Mucosa of stomach (tissue), 1 donor: ENCODE data around the gene HLA-E.
"Not testable (repeated sequence)": the region's sequence is repeated elsewhere in the genome, so short reads cannot be mapped to it uniquely, and the experiment has no call there.

Experiments
- H3K27me3 ChIP-seq: one replicate; pipeline ENCODE4 v1.7.0; 2013; ENCODE audit warnings: mild to moderate bottlenecking, low read length; ENCODE audit not compliant: control insufficient read depth, insufficient read depth
- H3K36me3 ChIP-seq: one replicate; pipeline ENCODE4 v1.7.0; 2013; ENCODE audit warnings: low read length; ENCODE audit not compliant: control insufficient read depth, insufficient read depth
- H3K4me1 ChIP-seq: one replicate; pipeline ENCODE4 v1.7.0; 2013; ENCODE audit warnings: mild to moderate bottlenecking, low read length; ENCODE audit not compliant: control insufficient read depth, insufficient read depth
- H3K4me3 ChIP-seq: one replicate; pipeline ENCODE4 v1.7.0; 2013; ENCODE audit warnings: low read length
- H3K9ac ChIP-seq: one replicate; pipeline ENCODE4 v1.7.0; 2013; ENCODE audit warnings: mild to moderate bottlenecking, low read length, moderate library complexity
- H3K9me3 ChIP-seq: one replicate; pipeline ENCODE4 v1.7.0; 2013; ENCODE audit warnings: mild to moderate bottlenecking, low read length, moderate library complexity; ENCODE audit not compliant: control insufficient read depth
- donor health status: Pancreatic carcinoma.

HLA-E gene

DNA sequence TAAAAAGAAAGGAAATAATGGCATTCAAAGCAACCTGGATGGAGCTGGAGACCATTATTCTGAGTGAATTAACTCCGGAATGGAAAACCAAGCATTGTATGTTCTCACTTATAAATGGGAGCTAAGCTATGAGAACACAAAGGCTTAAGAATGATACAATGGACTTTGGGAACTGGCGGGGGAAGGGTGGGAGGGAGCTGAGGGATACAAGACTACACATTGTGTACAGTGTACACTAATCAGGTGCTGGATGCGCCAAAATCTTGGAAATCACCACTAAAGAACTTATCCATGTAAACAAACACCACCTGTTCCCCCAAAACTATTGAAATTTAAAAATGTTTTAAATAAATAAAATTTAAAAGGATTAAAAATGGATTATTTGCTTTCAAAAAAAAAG, 4.1 kb upstream of the HLA-E start:
- peaks cover under 1% of the 10 kb centered on the region for H3K36me3 ChIP-seq
- no peak overlapping the region for H3K9ac ChIP-seq
- no peaks in the 10 kb centered on the region for H3K9me3 ChIP-seq
- no peak overlapping the region for H3K4me3 ChIP-seq
- peaks cover 24% of the 10 kb centered on the region for H3K27me3 ChIP-seq
- peaks cover 7% of the 10 kb centered on the region for H3K4me1 ChIP-seq

DNA sequence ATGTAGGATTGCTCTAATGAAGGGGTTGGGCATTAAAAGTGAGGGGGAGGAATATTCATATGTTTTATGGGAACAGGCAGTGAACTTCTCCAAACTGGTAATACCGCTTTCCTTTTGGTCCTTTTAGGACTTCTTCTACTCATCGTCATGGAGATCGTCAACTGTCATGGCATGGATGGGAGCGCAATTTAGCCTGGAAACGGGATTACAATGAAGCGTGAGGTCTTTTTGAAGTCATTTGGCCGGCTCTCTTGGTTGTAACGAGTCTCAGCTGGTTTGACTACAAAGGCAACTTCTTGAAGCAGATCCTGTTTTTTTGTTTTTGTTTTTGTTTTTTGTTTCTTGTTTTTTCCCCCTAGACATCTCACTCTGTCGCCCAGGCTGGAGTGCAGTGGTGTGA, 1.4 kb upstream of the HLA-E start:
- Histone ChIP-seq H3K27me3 (peaks cover 4% of the 10 kb centered on the region), H3K36me3 (peaks cover 18% of the 10 kb centered on the region), H3K4me3 (no peak overlapping the region), H3K9me3 (no peaks in the 10 kb centered on the region), H3K9ac (no peak overlapping the region), H3K4me1 (peaks cover 18% of the 10 kb centered on the region)

DNA sequence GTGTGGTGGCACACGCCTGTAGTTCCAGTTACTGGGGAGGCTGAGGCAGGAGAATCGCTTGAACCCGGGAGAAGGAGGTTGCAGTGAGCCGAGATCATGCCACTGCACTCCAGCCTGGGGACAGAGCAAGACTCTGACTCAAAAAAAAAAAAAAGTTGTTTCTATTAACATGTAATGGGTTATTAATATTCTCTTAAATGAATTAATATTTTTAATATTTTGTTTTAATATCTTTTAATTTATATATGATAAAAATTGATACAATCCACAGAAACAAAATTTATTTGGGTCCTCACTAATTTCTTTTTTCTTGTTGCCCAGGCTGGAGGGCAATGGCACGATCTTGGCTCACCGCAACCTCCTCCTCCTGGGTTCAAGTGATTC, 620 bp upstream of the HLA-E start:
- H3K4me3 ChIP-seq, H3K9ac ChIP-seq, H3K9me3 ChIP-seq, H3K27me3 ChIP-seq: not testable (repeated sequence)
- H3K4me1 ChIP-seq, result peaks cover 22% of the 10 kb centered on the region
- H3K36me3 ChIP-seq, result peaks cover 18% of the 10 kb centered on the region

DNA sequence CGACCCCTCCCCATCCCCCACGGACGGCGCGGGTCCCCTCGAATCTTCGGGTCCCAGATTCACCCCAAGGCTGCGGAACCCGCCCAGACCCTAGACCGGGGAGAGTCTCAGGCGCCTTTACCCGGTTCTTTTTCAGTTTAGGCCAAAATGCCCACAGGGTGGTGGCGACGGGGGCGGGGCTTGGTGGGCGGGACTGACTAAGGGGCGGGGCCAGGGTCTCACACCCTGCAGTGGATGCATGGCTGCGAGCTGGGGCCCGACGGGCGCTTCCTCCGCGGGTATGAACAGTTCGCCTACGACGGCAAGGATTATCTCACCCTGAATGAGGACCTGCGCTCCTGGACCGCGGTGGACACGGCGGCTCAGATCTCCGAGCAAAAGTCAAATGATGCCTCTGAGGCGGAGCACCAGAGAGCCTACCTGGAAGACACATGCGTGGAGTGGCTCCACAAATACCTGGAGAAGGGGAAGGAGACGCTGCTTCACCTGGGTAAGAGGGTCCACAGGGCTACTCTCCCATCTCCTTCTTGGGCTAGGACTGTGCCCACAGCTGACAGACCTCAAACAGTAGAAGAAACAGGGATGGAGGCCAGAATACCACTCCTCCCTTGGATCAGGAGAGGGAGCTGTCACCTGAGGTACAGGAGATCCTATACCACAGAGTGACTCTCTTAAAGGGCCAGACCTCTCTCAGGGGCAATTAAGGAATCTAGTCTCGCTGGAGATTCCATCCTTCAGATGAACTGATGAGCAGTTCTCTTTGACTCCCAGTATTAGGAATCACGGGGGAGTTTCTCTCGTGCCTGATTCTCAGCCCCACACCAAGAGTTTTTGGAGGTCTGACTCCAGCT, 942 bp downstream of the HLA-E start:
- Histone ChIP-seq H3K36me3 (peaks cover 18% of the 10 kb centered on the region), H3K4me1 (peaks cover 25% of the 10 kb centered on the region), H3K4me3 (peak overlapping the region; percentile 97), H3K9me3 (no peaks in the 10 kb centered on the region), H3K27me3 (peaks cover 4% of the 10 kb centered on the region), H3K9ac (peak overlapping the region; percentile 100)

DNA sequence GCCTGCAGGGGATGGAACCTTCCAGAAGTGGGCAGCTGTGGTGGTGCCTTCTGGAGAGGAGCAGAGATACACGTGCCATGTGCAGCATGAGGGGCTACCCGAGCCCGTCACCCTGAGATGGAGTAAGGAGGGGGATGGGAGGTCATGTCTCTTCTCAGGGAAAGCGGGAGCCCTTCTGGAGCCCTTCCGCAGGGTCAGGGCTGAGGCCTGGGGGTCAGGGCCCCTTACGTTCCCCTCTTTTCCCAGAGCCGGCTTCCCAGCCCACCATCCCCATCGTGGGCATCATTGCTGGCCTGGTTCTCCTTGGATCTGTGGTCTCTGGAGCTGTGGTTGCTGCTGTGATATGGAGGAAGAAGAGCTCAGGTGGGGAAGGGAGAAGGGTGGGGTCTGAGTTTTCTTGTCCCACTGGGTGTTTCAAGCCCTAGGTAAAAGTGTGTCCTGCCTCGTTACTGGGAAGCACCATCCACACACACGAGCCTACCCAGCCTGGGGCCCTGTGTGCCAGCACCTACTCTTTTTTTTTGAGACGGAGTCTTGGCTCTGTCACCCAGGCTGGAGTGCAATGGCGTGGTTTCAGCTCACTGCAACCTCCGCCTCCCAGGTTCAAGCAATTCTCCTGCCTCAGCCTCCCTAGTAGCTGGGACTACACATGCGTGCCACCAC, 2.1 kb downstream of the HLA-E start:
- Histone ChIP-seq H3K36me3 (peaks cover 18% of the 10 kb centered on the region), H3K4me1 (peaks cover 25% of the 10 kb centered on the region), H3K9ac (peak overlapping the region; percentile 100), H3K4me3 (peak overlapping the region; percentile 97)
- H3K27me3 ChIP-seq, H3K9me3 ChIP-seq: not testable (repeated sequence)

DNA sequence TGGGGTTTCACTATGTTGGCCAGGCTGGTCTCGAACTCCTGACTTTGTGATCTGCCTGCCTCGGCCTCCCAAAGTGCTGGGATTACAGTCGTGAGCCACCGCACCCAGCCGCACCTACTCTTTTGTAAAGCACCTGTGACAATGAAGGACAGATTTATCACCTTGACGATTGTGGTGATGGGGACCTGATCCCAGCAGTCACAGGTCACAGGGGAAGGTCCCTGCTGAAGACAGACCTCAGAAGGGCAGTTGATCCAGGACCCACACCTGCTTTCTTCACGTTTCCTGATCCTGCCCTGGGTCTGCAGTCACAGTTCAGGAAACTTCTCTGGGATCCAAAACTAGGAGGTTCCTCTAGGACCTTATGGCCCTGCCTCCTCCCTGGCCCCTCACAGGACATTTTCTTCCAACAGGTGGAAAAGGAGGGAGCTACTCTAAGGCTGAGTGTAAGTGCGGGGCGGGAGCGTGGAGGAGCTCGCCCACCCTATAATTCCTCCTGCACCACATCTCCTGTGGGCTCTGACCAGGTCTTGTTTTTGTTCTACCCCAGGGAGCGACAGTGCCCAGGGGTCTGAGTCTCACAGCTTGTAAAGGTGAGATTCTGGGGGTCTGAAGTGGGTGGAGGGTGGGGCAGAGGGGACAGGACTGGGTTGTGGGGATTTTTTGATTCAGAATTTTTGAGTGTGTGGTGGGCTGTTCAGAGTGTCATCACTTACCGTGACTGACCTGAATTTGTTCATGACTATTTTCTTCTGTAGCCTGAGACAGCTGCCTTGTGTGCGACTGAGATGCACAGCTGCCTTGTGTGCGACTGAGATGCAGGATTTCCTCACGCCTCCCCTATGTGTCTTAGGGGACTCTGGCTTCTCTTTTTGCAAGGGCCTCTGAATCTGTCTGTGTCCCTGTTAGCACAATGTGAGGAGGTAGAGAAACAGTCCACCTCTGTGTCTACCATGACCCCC, 3.0 kb downstream of the HLA-E start:
- peak overlapping the region; percentile 18 for H3K9ac ChIP-seq
- H3K4me3 ChIP-seq, result no peak overlapping the region
- H3K9me3 ChIP-seq, result no peaks in the 10 kb centered on the region
- H3K4me1 ChIP-seq, result peaks cover 28% of the 10 kb centered on the region
- peaks cover 4% of the 10 kb centered on the region for H3K27me3 ChIP-seq
- peaks cover 18% of the 10 kb centered on the region for H3K36me3 ChIP-seq

DNA sequence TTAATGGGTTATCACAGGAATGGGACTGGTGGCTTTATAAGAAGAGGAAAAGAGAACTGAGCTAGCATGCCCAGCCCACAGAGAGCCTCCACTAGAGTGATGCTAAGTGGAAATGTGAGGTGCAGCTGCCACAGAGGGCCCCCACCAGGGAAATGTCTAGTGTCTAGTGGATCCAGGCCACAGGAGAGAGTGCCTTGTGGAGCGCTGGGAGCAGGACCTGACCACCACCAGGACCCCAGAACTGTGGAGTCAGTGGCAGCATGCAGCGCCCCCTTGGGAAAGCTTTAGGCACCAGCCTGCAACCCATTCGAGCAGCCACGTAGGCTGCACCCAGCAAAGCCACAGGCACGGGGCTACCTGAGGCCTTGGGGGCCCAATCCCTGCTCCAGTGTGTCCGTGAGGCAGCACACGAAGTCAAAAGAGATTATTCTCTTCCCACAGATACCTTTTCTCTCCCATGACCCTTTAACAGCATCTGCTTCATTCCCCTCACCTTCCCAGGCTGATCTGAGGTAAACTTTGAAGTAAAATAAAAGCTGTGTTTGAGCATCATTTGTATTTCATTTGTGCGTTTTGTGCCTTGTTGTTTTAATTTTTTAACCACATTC, 4.4 kb downstream of the HLA-E start:
- Histone ChIP-seq H3K9me3 (no peaks in the 10 kb centered on the region), H3K27me3 (no peaks in the 10 kb centered on the region), H3K4me1 (peaks cover 28% of the 10 kb centered on the region), H3K4me3 (no peak overlapping the region), H3K9ac (no peak overlapping the region), H3K36me3 (peaks cover 18% of the 10 kb centered on the region)

DNA sequence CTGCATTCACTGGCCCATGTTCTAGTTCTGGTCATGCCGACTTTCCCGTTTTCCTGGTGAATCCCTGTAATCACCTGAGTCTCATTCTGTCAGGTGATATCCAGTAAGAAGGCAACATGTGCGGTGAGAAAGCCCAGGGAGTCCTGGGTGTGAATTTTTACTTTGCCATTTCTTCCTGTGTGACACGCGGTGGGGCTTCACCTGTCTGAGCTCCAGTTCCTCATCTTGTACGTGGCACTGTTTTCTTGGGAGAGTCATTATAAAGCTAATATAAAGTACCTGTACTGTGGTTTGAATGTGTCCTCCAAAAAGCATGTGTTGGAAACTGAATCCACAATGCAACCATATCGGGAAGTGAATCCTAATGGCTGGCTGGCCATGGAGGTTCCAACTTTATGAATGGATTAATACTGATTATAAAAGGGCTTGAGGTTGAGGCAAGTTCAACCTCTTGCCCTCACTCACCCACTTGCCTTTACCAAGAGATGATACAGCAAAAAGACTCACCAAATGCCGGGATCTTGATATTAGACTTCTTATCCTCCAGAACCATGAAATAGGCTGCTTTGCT, 5.1 kb downstream of the HLA-E start:
- no peak overlapping the region for H3K4me3 ChIP-seq
- H3K9ac ChIP-seq, result no peak overlapping the region
- H3K27me3 ChIP-seq, result no peaks in the 10 kb centered on the region
- peaks cover 28% of the 10 kb centered on the region for H3K4me1 ChIP-seq
- peaks cover 18% of the 10 kb centered on the region for H3K36me3 ChIP-seq
- H3K9me3 ChIP-seq, result no peaks in the 10 kb centered on the region

DNA sequence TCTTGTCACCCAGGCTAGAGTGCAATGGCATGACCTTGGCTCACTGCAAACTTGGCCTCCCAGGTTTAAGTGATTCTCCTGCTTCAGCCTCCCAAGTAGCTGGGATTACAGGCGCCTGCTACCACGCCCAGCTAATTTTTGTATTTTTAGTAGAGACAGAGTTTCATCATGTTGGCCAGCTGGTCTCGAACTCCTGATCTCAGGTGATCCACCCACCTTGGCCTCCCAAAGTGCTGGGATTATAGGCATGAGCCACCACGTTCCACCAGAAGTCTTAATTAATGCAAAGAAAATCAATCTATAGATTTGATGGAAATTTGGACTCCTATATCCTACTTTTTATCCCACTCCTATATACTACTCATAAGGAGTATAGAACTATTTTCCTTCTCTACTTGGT, 5.8 kb downstream of the HLA-E start:
- H3K4me3 ChIP-seq, H3K9ac ChIP-seq, H3K27me3 ChIP-seq, H3K9me3 ChIP-seq: not testable (repeated sequence)
- H3K36me3 ChIP-seq, result peaks cover 18% of the 10 kb centered on the region
- peaks cover 28% of the 10 kb centered on the region for H3K4me1 ChIP-seq

DNA sequence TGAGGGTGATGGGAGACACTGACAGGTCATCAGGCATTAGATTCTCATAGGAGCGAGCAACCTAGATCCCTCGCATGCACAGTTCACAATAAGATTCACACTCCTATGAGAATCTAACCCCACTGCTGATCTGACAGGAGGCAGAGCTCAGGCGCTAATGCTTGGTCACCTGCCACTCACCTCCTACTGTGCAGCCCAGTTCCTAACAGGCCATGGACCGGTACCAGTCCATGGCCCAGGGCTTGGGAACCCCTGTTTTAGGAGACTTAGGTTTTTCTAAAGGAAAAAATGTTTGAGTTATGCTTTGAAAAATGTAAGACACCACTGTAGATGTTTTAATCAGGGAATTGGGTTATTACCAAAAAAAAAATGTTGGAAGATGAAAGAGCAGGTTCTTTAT, 6.7 kb downstream of the HLA-E start:
- Histone ChIP-seq H3K36me3 (peaks cover 10% of the 10 kb centered on the region), H3K4me1 (peaks cover 19% of the 10 kb centered on the region), H3K4me3 (no peak overlapping the region)

DNA sequence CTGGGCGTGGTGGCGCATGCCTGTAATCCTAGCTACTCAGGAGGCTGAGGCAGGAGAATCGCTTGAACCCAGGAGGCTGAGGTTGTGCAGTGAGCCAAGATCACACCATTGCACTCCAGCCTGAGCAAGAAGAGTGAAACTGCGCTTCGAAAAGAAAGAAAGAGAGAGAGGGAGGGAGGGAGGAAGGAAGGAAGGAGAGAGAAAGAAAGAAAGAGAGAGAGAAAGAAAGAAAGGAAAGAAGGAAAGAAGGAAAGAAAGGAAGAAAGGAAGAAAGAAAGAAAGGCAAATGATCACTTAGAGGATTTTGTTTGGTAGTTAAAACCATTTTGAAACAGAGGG, 7.9 kb downstream of the HLA-E start:
- H3K4me3 ChIP-seq, result not testable (repeated sequence)

More for the DNA sequence above, 6.7 kb downstream of the HLA-E start:
- Histone ChIP-seq H3K9ac (no peak overlapping the region), H3K27me3 (no peaks in the 10 kb centered on the region), H3K9me3 (no peaks in the 10 kb centered on the region)

More for the DNA sequence above, 7.9 kb downstream of the HLA-E start:
- H3K36me3 ChIP-seq, H3K9me3 ChIP-seq, H3K9ac ChIP-seq, H3K27me3 ChIP-seq: not testable (repeated sequence)
- H3K4me1 ChIP-seq, result peaks cover 16% of the 10 kb centered on the region
